Smooth muscle cell of the brain vasculature (primary cell): ENCODE data around the gene SRGAP2C.
"Not testable (repeated sequence)": the region's sequence is repeated elsewhere in the genome, so short reads cannot be mapped to it uniquely, and the experiment has no call there.

Experiments
- DNase-seq: peaks from one replicate; pipeline ENCODE4 v3.0.0-alpha.2; 2012; ENCODE audit warnings: low read depth, low spot score

The SRGAP2C gene

DNA sequence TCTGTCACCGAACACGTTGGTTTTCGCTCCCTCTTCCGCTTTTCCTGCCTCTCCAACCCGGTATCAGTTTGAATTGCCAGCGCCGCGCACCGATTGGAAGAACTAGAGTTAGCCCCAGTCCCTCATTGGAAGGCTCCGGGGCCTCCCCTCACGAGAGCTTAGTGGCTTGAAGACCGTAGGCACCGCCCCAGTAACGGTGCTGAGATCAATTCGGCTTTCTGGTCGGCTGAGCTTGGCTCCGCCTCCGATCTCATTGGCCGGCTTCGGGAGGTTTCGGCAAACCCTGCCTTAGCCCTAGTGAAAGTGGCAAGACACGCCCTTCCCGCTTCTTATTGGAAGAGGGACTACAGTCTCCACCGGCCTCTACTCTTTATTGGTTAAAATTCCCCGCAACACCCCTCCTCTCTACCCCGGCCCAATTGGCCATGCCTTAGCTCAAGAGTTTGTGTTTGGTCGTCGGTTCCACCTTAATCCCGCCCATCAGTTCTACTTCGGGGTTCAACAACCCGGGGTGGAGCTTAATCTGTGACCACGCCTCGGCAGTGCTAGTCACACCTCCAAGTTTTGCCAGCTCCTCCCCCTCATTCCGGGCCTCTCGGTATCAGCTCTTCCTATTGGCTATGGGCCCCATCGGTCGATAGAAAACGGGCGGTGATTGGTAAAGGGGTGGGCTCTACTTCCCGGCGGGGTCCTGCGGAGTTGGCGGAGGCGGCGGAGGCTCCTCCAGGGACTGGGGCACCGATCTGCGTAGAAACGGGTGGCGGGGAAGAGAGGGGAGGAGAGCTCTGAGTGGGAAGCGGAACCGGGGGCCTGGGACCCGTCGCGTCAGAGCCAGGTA is at the start of gene SRGAP2C, which contains the start of gene FAM72B:
SRGAP2C (plus strand) TSS at position 686 of the 838 bp plus-strand sequence. CDS start 2,472 bp downstream, outside the sequence.
FAM72B (minus strand) TSS at position 51 of the 838 bp plus-strand sequence. CDS start 851 bp downstream, outside the sequence.
- DNase-seq = peak; percentile 93

DNA sequence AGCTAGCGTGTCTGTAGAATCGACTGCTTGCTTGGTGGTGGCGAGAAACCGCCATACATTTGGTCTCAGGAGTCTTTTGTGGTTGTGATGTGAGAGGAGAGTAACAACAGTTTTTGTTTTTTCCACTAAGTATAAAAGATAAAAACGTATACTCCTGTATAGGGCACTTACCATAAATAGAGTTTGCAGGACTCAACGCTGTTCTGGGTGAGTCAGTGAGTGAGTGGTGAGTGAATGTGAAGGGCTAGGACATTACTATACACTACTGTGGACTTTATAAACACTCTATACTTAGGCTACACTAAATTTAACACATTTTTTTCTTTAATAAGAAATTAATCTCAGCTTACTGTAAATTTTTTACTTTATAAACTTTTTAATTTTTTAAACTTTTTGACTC is 44.4 kb upstream of the SRGAP2C start:
- not testable (repeated sequence) for DNase-seq

DNA sequence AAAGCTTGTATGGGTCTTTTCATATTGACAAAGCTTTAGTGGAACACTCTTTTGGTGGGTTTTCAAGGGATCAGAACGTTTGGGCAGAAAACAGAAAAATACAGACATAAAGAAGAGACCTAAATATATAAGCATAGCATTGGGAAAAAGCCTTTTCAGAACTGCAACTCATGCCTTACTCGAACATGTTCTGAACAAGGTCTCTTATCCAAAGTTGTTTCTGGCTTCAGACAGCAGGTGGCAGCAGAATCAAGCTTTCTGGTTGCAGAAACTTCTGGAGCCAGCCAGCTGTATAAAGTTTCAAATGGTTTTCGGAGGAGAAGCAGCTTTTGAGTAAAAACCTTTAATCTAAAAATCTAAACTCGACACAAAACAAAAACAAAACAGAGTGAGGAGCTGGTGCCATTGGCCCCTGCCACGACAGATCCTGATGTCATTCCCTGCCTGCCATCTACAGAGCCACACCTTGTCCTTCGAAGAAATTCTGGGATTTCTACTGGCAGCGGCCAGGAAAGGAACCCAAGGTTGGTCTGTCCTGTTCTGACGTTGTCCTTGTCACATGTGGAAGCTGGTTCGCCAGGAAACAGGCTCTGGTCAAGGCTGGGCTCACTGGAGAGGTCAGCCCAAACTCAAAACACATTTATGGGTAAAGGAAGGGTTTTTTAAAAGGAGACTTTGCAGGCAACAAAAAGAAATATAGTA is 36.1 kb upstream of the SRGAP2C start:
- DNase-seq = not testable (repeated sequence)

DNA sequence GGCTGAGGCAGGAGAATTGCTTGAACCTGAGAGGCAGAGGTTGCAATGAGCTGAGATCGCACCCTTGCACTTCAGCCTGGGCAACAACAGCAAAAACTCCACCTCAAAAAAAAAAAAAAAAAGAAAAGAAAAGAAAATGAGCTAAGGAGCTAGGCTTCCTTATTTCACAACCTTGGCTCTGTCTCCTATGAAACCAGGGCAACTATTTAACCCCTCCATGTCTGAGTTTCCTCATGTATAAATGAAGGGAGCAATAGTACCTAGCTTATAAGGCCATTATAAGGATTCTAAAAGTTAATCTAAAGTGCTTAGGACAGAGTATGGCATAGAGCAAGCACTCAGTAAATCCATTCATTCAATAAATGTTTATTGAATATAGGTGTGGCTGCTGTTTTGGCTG is 33.5 kb upstream of the SRGAP2C start:
- DNase-seq = not testable (repeated sequence)

DNA sequence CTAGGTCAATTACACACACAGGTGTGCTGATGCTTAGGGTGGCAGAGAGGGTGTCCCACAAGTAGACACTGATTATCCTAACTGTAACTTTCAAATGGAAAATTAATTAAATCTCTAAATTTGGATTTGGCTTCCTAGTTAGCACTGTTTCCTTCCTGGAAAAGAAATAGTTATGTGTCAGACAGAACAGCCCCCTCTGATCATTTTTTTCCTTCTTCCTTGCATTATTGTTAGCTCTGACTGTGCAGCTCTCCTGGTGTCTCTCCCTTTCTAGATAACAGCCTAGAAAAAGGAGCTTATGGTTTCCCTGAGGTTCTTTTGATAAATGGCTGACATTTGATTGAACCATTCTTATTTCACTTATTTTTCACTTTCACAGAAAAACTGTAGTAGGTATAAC is 32.0 kb upstream of the SRGAP2C start:
- not testable (repeated sequence) for DNase-seq

DNA sequence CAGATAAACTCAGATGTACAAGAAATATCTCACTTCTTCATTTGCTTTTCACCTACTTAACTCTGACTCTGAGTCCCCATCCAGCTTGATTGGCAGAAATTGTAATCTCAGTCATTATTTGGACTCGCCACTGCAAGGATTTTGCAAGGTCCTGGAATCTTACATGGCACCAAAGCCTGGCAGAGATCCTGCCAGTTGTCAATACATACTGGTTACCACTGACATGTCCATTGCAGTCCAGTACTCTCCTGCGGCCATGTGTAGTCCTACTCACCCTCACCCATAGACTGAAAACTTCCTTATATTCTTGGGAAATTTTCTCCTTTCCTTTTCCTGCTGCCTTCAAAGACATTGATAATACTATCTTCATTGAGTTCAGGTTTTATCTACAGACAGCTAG is 30.0 kb upstream of the SRGAP2C start:
- not testable (repeated sequence) for DNase-seq

DNA sequence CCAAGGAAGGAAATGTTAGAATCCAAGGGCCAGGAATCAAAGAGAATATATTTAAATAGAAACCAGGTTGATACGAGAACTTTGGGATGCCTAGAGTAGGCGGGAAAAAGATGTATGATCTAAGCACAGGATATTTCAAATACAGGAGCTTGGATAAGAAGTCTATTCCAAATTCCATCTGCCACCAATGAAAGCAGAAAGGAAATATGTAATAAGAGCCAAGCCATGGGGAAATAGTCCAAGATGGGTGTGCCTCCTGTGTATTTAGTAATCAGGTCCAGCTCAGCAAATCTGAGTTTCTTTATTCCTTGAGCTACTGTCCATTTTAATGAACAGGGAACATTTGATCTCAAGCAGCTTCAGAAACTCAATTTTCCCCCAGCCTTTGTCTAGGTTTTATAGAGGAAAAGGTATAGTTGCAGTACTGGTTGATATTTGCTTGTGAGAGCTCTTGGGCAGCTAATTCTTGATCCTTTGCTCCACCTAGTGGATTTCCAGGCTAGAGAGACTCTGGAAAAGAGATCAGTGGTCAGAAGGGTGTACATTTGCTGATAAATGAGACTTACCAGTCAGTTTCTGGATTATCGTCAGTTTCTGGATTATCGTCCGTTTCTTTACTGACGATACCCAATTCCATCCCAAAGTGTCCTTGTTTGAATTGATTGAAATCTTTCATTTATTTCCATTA is 29.0 kb upstream of the SRGAP2C start:
- DNase-seq = not testable (repeated sequence)

DNA sequence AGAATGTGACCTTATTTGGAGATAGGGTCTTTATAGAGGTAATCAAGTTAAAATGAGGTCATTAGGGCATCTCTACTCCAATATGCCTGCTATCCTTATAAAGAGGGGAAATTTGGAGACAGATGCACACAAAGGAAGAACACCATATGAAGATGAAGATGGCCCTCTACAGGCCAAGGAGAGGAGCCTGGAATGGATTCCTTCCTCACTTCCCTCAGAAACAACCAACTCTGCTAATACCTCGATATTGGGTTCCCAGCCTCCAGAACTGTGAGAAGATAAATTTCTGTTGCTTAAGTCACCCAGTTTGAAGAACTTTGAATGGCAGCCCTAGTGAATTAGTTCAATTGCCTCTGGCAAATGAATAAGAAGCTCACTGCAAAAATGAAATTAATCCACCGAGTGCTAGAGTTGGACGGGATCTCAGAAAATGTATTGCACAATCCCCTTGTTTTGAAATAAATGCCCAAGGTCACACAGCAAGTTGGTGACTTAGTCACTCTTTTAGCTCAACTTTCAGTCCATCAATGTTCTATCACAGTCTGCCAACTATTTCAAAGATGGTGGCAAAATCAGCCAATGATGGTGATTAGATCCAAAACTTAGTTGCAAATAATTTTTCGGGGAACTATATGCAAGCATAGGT is 27.7 kb upstream of the SRGAP2C start:
- DNase-seq = not testable (repeated sequence)

DNA sequence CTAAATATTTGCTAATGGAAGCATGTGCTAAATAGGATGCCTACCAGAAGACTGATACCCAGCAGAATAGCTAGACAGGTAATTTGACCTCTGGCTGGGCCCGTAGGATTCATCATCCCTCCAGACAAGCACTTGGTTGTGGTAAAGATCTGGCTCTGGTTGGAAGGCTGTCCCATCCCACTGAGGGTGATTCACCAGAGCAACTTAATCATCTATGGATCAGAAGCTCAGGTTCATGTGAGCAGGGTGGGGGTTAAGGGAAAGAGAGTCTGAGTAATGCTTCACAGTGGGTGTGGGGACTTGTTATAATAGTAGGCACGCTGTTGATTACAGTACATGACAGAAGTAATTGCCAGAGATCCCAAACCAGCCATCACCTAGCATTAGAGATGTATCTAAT is 27.2 kb upstream of the SRGAP2C start:
- not testable (repeated sequence) for DNase-seq

DNA sequence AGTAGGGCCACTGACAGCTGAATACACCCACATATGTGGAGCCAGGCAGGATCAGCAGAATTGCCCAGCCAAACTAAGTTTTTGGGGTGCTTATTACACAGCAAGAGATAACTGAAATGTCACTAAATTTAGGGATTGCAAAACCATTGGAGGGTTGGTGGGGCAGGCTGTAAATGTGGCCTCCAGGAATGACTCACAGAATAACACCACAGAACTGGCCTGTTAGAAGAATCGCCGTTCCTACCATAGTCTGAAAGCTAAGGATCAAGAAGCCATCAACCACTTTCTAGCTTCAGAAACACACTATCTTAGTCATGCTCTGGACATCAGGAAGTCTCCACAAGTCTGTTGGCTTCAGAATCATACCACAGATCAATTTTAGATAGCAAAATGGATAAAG is 24.7 kb upstream of the SRGAP2C start:
- DNase-seq = not testable (repeated sequence)

DNA sequence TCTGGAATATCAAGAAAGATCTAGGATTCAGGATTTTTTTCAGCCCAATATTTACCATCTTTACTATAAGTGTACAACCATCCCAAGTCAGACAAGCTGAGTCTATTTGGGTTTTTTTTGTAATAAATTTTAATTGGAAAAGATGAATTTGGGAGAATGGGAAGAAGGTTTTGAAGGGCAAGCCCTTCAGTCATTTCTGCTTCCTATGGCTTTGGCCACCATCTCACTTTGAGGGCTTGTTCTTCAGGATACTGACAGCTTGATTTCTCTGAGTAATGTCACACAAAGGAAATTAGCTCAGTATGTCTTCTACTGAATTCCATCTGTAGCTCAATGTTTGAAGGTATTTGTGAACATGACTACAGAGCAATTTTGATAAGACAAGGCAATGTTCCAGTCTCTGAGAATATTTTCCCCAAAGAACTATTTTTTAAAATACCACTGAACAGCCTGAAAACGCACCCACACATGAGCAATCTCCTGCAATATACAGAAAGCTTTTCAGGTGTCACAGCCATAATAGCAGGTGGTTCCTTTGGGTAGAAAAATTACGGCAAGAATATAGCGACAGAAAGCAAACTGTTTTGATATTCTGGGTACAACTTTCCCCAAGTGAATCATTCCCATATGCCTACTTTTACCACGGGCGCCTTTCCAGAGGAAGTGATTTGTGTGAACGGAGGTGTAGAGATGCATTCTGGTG is 23.4 kb upstream of the SRGAP2C start:
- not testable (repeated sequence) for DNase-seq

DNA sequence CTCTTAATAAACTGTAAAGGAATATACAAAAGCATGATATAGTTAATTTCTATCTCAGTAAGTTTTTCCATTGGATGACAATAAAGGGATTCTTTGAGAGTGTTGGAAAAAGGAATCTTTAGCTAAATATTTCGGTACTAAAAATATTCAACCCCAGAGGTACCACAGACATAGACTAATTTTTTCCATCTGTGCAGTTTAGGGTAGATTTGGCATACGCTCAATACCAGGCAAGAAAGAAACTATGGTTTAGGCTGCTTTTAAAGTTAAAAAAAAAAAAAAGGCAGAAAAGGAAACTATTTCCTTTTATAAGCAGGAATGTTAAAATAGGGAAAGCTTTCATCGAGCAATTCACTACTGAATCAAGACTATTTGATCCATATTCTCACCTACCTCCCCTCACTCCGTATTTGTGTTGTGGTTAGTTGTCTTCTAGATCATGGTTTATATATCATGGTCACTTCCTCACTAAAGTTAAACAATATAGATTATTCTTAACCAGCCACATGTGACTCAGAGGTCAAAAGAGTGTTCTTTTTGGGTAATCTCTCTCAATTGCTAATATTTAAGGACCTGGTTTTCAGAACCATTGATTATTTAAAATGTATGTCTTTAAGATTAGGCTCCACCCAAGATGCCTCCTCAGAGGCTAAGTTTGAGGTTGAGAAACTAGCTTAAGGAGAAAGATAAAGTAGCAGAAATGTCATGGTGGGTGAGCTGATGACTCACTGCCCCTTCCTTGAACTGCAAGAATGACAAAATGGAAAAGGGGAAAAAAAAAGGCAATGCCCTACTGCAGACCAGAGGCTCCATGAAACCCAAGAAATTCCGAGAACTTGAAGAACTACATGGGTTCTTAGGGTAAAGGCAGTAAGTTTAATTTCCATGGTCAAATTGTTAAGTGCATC is 20.7 kb upstream of the SRGAP2C start:
- not testable (repeated sequence) for DNase-seq

DNA sequence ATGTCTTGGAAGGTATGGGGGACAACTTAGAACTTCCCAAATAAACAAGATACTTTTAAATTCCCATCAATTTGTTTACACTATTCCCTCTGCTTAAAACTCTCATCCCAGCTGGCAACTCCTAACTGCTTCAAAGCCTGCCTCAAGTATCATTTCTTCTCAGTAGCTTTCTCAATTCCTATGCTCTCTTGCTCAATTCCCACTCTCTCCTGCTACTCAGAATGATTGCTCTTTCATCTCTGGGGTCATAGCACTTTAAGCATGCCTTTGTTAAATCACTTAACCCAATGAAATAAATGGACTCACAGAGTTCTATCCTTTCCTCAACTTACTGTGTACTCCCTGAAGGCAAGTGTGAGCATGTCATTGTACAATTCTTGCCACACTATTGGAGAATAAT is 19.5 kb upstream of the SRGAP2C start:
- DNase-seq = not testable (repeated sequence)

DNA sequence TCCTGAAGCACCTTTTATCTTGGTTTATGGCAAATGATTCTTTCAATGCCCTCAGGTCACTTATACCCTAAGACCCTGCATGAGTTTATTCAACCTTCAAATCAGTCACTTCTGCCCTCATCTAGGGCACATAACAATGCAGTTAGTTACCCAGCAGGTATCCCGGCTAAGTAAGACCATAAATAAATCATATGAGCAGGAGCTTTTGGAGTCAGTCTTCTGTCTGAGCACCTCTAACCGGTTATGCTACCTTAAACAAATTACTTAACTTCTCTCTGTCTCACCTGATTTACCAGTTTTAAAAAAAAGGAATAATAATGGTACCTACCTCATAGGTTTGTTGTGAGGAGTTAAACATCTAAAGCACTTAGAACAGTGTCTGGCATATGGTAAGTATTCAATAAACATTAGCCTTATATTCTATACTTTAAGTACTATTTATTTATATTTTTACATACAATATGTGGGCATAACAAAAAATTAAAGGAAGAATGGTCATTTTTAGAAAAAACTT is 17.5 kb upstream of the SRGAP2C start:
- not testable (repeated sequence) for DNase-seq

DNA sequence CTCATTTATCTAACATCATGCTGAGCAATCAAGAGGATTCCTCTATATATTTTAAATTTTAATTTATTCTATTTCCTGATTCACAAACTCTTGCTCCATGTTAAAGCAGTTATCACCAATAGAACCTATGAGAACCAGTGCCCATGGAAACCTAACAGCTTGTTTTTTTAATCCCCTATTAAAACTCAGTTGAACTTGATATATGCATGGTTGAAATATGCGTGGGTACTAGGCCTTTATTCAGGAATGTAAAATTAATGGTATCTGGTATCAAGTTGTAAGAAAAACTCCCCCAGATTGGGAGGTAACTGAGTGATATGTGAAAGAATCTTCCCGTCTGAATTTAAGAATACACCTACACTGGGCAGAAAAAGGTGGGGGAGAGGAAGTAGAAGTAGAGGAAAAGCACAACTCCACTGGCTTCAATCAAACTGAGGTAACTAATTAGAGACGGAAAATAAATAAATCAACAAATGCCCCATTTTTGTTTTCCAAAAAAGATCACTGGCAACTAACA is 16.6 kb upstream of the SRGAP2C start:
- DNase-seq = not testable (repeated sequence)

DNA sequence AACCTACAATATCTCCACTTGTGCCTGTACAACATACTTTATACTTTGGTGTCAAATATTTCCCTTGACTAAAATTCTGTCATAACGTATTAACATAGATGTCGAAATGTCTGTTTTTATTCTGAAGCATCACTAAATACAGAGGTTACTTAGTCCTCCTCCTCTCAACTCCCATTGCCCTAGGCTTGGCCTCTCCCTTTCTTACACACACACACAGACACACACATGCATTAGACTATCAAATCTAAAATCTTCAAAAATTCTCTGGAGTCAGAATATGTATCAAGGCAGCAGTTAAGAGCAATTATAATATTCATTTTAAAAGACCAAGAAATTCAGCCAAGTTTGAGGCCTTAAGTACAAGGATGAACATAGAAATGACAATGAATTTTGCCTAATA is 8.1 kb upstream of the SRGAP2C start:
- DNase-seq = not testable (repeated sequence)

DNA sequence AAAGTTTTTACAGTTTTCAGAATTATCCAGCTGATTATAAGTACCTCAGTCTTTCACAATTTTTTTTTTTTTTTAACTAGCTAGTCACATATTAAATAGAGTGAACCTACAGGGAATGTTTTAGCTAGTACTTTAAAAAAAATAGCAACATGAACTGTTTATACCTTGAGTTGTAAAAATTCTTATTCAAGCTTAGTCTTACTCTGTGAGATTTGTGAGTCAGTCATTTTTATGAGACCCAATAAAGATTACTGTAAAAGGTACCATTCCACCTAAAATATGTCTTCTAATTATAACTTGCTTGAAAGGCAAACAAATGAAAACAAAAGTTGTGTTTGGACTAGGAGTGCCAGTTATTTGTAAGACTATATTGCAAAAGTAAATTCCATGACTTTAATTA is 6.6 kb upstream of the SRGAP2C start:
- not testable (repeated sequence) for DNase-seq

DNA sequence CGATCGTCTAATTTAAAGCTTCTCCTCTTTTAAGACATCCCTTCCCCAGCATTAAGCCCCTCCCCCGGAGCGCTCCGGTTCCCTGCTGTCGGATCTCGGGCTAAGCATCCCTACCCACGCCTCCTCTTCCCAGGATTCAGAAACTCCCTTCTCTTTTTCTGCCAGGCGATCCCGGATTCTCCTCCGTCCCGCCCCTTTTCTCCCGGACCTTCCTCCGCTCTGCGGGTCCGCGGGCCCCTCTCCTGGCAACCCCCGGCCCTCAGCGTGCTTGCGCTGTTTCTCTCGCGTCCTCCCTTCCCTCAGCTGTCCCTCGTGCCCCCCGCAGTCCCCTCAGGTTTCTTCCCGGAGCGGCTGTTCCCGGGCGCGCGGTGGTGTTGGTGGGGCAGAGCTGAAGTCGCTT is 908 bp upstream of the SRGAP2C start:
- not testable (repeated sequence) for DNase-seq

DNA sequence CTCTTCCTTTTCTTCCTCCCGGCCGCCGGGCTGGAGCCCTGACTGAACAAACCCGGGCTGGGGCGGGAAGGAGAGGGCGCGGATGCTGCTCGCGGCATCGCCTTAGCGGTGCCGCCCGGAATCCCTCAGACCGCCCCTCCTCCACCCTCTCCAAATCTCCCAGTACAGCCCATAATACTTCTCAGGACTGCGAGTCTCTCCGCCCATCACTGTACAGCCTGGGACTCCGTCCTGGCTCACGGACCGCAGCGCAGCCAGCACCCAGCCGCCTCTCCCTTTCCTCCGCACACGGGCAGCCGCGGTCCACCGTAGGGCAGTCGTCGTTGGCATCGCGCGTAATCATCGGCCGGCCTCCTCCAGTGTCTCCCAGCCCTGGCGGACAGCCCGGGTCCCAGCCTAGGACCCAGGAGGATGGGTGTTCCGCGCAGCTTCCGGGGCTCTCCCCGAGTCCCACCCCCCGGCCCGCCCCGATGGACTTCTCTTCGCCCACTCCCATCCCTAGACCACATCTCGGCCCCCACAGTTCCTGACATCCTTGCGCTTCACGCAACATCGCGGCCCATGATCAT is 449 bp downstream of the SRGAP2C start:
- not testable (repeated sequence) for DNase-seq
